Mammary epithelial cell (primary cell): ENCODE measurements around the gene IPCEF1.

ENCODE experiments used
- EZH2 ChIP-seq: IDR thresholded peaks from 2 replicates; pipeline ENCODE4 v1.6.1; 2012; ENCODE audit warnings: low read length, inconsistent platforms, borderline replicate concordance
- TF ChIP-seq, protein P1 (sequence below), 2 donors: IDR thresholded peaks in 1 of 2; conservative IDR thresholded peaks in 1 of 2; 2 replicates each; pipeline ENCODE4 v1.5.1; 2011 to 2012; ENCODE audit warnings: inconsistent platforms in 2 of 2, low read length in 2 of 2, mild to moderate bottlenecking in 2 of 2, control low read depth in 1 of 2, low read depth in 1 of 2; ENCODE audit not compliant: insufficient read depth in 1 of 2; ENCODE audit errors: extremely low read depth in 1 of 2

- TF ChIP-seq, protein P1, sequence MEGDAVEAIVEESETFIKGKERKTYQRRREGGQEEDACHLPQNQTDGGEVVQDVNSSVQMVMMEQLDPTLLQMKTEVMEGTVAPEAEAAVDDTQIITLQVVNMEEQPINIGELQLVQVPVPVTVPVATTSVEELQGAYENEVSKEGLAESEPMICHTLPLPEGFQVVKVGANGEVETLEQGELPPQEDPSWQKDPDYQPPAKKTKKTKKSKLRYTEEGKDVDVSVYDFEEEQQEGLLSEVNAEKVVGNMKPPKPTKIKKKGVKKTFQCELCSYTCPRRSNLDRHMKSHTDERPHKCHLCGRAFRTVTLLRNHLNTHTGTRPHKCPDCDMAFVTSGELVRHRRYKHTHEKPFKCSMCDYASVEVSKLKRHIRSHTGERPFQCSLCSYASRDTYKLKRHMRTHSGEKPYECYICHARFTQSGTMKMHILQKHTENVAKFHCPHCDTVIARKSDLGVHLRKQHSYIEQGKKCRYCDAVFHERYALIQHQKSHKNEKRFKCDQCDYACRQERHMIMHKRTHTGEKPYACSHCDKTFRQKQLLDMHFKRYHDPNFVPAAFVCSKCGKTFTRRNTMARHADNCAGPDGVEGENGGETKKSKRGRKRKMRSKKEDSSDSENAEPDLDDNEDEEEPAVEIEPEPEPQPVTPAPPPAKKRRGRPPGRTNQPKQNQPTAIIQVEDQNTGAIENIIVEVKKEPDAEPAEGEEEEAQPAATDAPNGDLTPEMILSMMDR (conservative IDR thresholded peaks at IDR 0.05 in 1 of 2, IDR thresholded peaks at IDR 0.05 in 1 of 2; ENCODE audit: extremely low read depth in 1 of 2, insufficient read depth in 1 of 2, low read depth in 1 of 2, low read length in 2 of 2): no peak
- TF ChIP-seq EZH2: no peak
These were observed 23.0 kb upstream of the IPCEF1 start for GRCh38 chr6:154379585-154379984.
